ENCODE measurements around the gene RXRB.

The RXRB gene

DNA sequence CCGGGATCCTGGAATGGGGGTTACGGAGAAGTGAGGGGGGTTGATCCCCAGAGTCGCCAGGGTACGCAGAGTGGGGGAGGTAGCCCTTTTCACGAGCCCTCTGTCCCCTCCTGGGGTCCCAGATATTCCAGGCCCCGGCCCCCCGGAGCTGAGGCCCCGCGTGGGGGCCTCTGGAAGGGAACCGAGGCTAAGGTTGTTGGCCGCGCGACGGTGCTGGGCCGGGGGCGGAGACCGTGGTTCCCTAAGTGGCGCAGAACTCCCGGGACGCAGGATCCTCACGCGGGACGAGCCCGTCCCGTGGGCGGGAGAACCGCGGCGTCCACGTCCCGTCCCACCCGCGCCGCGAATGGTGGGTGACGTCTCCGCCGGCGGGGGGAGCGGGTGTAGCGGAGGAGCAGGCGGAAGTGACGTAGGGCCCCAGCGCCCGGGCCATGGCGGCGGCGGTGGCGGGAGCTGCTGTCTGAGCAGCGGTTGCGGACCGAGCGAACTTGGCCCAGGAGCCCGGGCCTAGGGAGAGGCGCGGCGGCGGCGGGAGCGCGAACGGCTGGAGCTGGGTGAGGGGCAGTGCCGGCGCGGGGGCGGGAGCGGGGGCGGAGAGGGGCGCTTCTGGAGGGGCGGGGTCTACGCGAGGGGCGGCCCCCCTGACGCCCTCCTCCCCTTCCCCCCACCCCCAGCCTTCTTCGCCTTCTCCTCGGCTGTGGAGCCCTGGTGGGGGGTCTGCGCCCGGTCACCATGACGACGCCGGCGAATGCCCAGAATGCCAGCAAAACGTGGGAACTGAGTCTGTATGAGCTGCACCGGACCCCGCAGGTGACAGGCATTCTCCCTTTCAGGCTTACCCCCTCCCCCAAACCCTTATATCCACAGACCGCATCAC, 7.9 kb upstream of the RXRB start, which contains the start of gene RING1:
Gene RING1 (plus strand): TSS at position 410 of the 877 bp plus-strand sequence. CDS start 323 bp downstream, at position 733.
- no peaks in the 10 kb centered on the region for H4K20me1 ChIP-seq (ENCODE audit: insufficient read depth, low read length)
- H3K36me3 ChIP-seq (ENCODE audit: insufficient read depth, low read length), result peaks cover 23% of the 10 kb centered on the region
- peak within 1 kb of the TSS; percentile 82 for H3K4me2 ChIP-seq (ENCODE audit: low read length)
- H3K27ac ChIP-seq (ENCODE audit: low read depth, low read length, poor library complexity, severe bottlenecking), result peak within 1 kb of the TSS; percentile 1
- no peaks in the 10 kb centered on the region for H3K9me3 ChIP-seq (ENCODE audit: low read length)
- peak within 1 kb of the TSS; percentile 50; the same call in 1 of the 2 replicates for H2AFZ ChIP-seq (ENCODE audit: low read length)
- peak within 1 kb of the TSS; percentile 87 for H3K4me3 ChIP-seq (ENCODE audit: low read depth, low read length, poor library complexity, severe bottlenecking)
- H3K79me2 ChIP-seq (ENCODE audit: insufficient read depth, low read length), result no peaks in the 10 kb centered on the region
- no peaks in the 10 kb centered on the region for H3K27me3 ChIP-seq (ENCODE audit: insufficient read depth, low read length)
- TF ChIP-seq EZH2 (IDR thresholded peaks at IDR 0.05; ENCODE audit: borderline replicate concordance, low read length), result no peak
- TF ChIP-seq, protein P1, sequence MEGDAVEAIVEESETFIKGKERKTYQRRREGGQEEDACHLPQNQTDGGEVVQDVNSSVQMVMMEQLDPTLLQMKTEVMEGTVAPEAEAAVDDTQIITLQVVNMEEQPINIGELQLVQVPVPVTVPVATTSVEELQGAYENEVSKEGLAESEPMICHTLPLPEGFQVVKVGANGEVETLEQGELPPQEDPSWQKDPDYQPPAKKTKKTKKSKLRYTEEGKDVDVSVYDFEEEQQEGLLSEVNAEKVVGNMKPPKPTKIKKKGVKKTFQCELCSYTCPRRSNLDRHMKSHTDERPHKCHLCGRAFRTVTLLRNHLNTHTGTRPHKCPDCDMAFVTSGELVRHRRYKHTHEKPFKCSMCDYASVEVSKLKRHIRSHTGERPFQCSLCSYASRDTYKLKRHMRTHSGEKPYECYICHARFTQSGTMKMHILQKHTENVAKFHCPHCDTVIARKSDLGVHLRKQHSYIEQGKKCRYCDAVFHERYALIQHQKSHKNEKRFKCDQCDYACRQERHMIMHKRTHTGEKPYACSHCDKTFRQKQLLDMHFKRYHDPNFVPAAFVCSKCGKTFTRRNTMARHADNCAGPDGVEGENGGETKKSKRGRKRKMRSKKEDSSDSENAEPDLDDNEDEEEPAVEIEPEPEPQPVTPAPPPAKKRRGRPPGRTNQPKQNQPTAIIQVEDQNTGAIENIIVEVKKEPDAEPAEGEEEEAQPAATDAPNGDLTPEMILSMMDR (IDR thresholded peaks at IDR 0.05; ENCODE audit: low read length), result no peak
- peak within 1 kb of the TSS; percentile 95 for H3K9ac ChIP-seq (ENCODE audit: low read length)
- 0 out of 2 replicates have a peak, but pooled peaks cover 4% of the 10 kb centered on the region for H3F3A ChIP-seq (ENCODE audit: insufficient read depth, low read length)
- H3K4me1 ChIP-seq (ENCODE audit: insufficient read depth, low read length, severe bottlenecking), result peaks cover 34% of the 10 kb centered on the region
- no peaks in the 10 kb centered on the region for H3K9me2 ChIP-seq (ENCODE audit: low read depth, low read length)

DNA sequence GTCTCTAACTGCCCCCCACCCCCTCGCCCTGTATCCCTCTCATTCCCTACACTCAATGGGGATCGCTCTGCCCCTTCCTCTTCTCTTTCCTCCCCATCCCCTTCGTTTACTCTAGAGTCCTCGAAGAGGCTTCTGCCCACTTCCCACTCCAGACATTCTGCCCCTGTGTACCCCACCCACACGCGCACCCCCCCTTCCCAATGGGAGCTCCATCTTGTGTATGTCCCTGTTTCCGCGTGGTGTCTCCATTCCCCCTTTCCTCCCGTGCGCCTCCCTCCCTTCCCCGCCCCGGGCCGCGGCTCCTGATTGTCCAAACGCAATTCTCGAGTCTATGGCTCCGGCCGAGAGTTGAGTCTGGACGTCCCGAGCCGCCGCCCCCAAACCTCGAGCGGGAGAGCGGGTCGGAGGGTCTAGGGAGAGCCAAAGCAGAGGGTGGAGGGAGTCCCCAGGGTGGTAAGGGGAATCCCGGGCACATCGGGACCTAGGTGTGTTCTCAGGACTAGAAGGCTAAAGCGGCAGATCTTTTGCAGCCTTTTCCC, 7.2 kb upstream of the RXRB start:
- H3K9me2 ChIP-seq (ENCODE audit: low read depth, low read length), result no peaks in the 10 kb centered on the region
- H3K27ac ChIP-seq (ENCODE audit: low read depth, low read length, poor library complexity, severe bottlenecking), result peak overlapping the region; percentile 1
- H3K9me3 ChIP-seq (ENCODE audit: low read length), result no peaks in the 10 kb centered on the region
- no peaks in the 10 kb centered on the region for H4K20me1 ChIP-seq (ENCODE audit: insufficient read depth, low read length)
- peak overlapping the region; percentile 95 for H3K9ac ChIP-seq (ENCODE audit: low read length)
- peaks cover 30% of the 10 kb centered on the region for H3K36me3 ChIP-seq (ENCODE audit: insufficient read depth, low read length)
- no peaks in the 10 kb centered on the region for H3K79me2 ChIP-seq (ENCODE audit: insufficient read depth, low read length)
- H3K4me1 ChIP-seq (ENCODE audit: insufficient read depth, low read length, severe bottlenecking), result peaks cover 34% of the 10 kb centered on the region
- no peaks in the 10 kb centered on the region for H3K27me3 ChIP-seq (ENCODE audit: insufficient read depth, low read length)
- H2AFZ ChIP-seq (ENCODE audit: low read length), result no peak overlapping the region; the same call in 1 of the 2 replicates
- 0 out of 2 replicates have a peak, but pooled peaks cover 4% of the 10 kb centered on the region for H3F3A ChIP-seq (ENCODE audit: insufficient read depth, low read length)
- peak overlapping the region; percentile 82 for H3K4me2 ChIP-seq (ENCODE audit: low read length)
- TF ChIP-seq, protein P1 (IDR thresholded peaks at IDR 0.05; ENCODE audit: low read length), result no peak
- no peak for TF ChIP-seq EZH2 (IDR thresholded peaks at IDR 0.05; ENCODE audit: borderline replicate concordance, low read length)
- peak overlapping the region; percentile 87 for H3K4me3 ChIP-seq (ENCODE audit: low read depth, low read length, poor library complexity, severe bottlenecking)

DNA sequence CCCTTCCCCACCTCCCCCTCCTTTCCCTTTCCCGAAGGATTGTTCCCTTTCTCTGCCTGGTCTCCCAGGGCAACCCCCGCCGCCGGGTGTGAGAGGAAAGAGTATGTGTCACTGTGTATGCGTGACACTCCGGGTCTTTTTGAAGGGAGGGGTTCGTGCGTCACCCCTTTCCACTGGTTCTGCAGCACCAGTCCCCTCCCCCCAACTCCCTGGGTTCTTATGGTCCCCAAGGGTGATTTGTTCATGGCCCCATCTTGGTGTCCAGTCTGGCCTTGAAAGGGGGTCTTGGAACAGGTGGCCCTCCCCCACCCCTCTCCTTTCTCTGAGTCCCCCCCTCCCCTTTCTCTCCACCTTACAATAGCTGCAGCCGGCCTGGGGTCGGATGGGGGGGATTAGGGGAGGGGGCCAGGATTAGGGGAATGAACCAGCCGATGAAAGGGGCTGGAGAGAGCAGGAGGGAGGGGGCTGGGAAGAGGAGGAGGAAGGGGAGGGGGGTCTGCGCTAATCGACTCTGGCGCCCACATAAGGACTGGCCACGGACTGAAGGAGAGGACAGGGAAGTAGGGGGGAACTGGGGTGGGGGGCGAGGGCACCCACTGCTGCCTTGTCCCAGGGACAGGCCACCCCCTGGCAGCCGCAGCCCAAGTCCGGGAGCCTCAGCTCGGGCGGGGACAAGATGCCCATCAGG, 6.5 kb upstream of the RXRB start:
- no peaks in the 10 kb centered on the region for H3K9me3 ChIP-seq (ENCODE audit: low read length)
- H3K4me3 ChIP-seq (ENCODE audit: low read depth, low read length, poor library complexity, severe bottlenecking), result peak overlapping the region; percentile 87
- peaks cover 36% of the 10 kb centered on the region for H3K36me3 ChIP-seq (ENCODE audit: insufficient read depth, low read length)
- no peaks in the 10 kb centered on the region for H3K9me2 ChIP-seq (ENCODE audit: low read depth, low read length)
- H3K9ac ChIP-seq (ENCODE audit: low read length), result peak overlapping the region; percentile 95; the same call in 1 of the 2 replicates
- TF ChIP-seq, protein P1 (IDR thresholded peaks at IDR 0.05; ENCODE audit: low read length), result no peak
- no peak for TF ChIP-seq EZH2 (IDR thresholded peaks at IDR 0.05; ENCODE audit: borderline replicate concordance, low read length)
- H3K79me2 ChIP-seq (ENCODE audit: insufficient read depth, low read length), result no peaks in the 10 kb centered on the region
- H3K27ac ChIP-seq (ENCODE audit: low read depth, low read length, poor library complexity, severe bottlenecking), result no peak overlapping the region
- no peaks in the 10 kb centered on the region for H3K27me3 ChIP-seq (ENCODE audit: insufficient read depth, low read length)
- peaks cover 36% of the 10 kb centered on the region for H3K4me1 ChIP-seq (ENCODE audit: insufficient read depth, low read length, severe bottlenecking)
- H2AFZ ChIP-seq (ENCODE audit: low read length), result no peak overlapping the region
- no peaks in the 10 kb centered on the region for H4K20me1 ChIP-seq (ENCODE audit: insufficient read depth, low read length)
- H3K4me2 ChIP-seq (ENCODE audit: low read length), result peak overlapping the region; percentile 82
- H3F3A ChIP-seq (ENCODE audit: insufficient read depth, low read length), result 0 out of 2 replicates have a peak, but pooled peaks cover 4% of the 10 kb centered on the region
